HepG2 (cell line): ENCODE measurements around the gene MAT2A. TPM values are rescaled to one million over a fixed set of nuclear protein-coding genes. Genes with fewer than 3 reads are reported as not detected.

Source experiments
- DMAP1 ChIP-seq: IDR thresholded peaks from 2 replicates; pipeline ENCODE4 v1.6.1; 2016
- GABPA ChIP-seq, 2 experiments: IDR thresholded peaks; 2 replicates each; pipeline ENCODE4 v1.6.1; 2011 to 2016; ENCODE audit warnings: low read depth in 2 of 2, low read length in 1 of 2, missing biosample characterization in 1 of 2, missing genetic modification characterization in 1 of 2
- HNRNPH1 ChIP-seq: fragments of 200-400 bp; formaldehyde crosslinking; optimal IDR thresholded peaks from 2 replicates; pipeline ENCODE3; 2017; ENCODE audit warnings: mild to moderate bottlenecking, low read depth, low read length
- HOXA5 ChIP-seq: sonication (generic); formaldehyde crosslinking; IDR thresholded peaks from 2 replicates; pipeline ENCODE4 v1.4.0; 2020; ENCODE audit warnings: missing genetic modification reagents
- IRF2 ChIP-seq: IDR thresholded peaks from 2 replicates; pipeline ENCODE4 v1.6.1; 2018; ENCODE audit warnings: missing genetic modification reagents, missing compliant biosample characterization
- MTF1 ChIP-seq: sonication (generic); formaldehyde crosslinking; IDR thresholded peaks from 2 replicates; pipeline ENCODE4 v1.5.0; 2020; ENCODE audit warnings: missing genetic modification reagents
- NCOA5 ChIP-seq: sonication (generic); formaldehyde crosslinking; IDR thresholded peaks from 2 replicates; pipeline ENCODE4 v1.4.0; 2020; ENCODE audit warnings: missing genetic modification reagents
- RBFOX2 ChIP-seq: fragments of 200-400 bp; formaldehyde crosslinking; IDR thresholded peaks from 2 replicates; pipeline ENCODE4 v1.6.1; 2017; ENCODE audit warnings: low read depth, mild to moderate bottlenecking, low read length
- SKI ChIP-seq: fragments of 450-650 bp; IDR thresholded peaks from one replicate; pipeline ENCODE4 v1.6.1; 2018; ENCODE audit warnings: mild to moderate bottlenecking; ENCODE audit not compliant: partially characterized antibody
- THAP11 ChIP-seq: IDR thresholded peaks from 2 replicates; pipeline ENCODE4 v1.6.1; 2016; ENCODE audit warnings: missing biosample characterization, missing genetic modification reagents
- TMF1 ChIP-seq: sonication (generic); formaldehyde crosslinking; IDR thresholded peaks from 2 replicates; pipeline ENCODE4 v1.8.1; 2022; ENCODE audit warnings: low read depth, missing genetic modification reagents
- TRIM24 ChIP-seq: sonication (generic); formaldehyde crosslinking; IDR thresholded peaks from 2 replicates; pipeline ENCODE4 v1.8.0; 2022; ENCODE audit warnings: mild to moderate bottlenecking, missing genetic modification reagents
- XRCC5 ChIP-seq: fragments of 200-400 bp; formaldehyde crosslinking; optimal IDR thresholded peaks from 2 replicates; pipeline ENCODE3; 2017; ENCODE audit warnings: mild to moderate bottlenecking, low read length
- ZNF292 ChIP-seq: sonication (generic); formaldehyde crosslinking; IDR thresholded peaks from 2 replicates; pipeline ENCODE4 v1.8.1; 2022; ENCODE audit warnings: mild to moderate bottlenecking, low read depth, missing genetic modification reagents, borderline replicate concordance
- ZNF33B ChIP-seq: sonication (generic); formaldehyde crosslinking; IDR thresholded peaks from 2 replicates; pipeline ENCODE4 v1.5.1; 2020; ENCODE audit warnings: mild to moderate bottlenecking, missing genetic modification reagents
- ZNF644 ChIP-seq: IDR thresholded peaks from 2 replicates; pipeline ENCODE4 v1.6.1; 2016; ENCODE audit warnings: low read depth
- ZNF672 ChIP-seq: sonication (generic); formaldehyde crosslinking; IDR thresholded peaks from 2 replicates; pipeline ENCODE4 v1.8.1; 2022; ENCODE audit warnings: missing genetic modification reagents
- ZNF761 ChIP-seq: sonication (generic); formaldehyde crosslinking; conservative IDR thresholded peaks from 2 replicates; pipeline ENCODE4 v1.4.0; 2020; ENCODE audit warnings: mild to moderate bottlenecking, missing genetic modification reagents
- ZNF792 ChIP-seq: IDR thresholded peaks from 2 replicates; pipeline ENCODE4 v1.6.1; 2016
- ZSCAN20 ChIP-seq: sonication (generic); formaldehyde crosslinking; IDR thresholded peaks from 2 replicates; pipeline ENCODE4 v1.4.0; 2020; ENCODE audit warnings: missing genetic modification reagents, mild to moderate bottlenecking, borderline replicate concordance
- polyA plus RNA-seq, 8 experiments: library from polyadenylated mRNA; depleted of rRNA in 3 of 8; stranded (reverse) in 7 of 8; unstranded in 1 of 8; fragments of >200 nt; fragmentation: Illumina TruSeq in 4 of 8; extraction: Trizol in 4 of 8; gene quantifications; 2 replicates each; pipeline versions ENCODE4 v1.2.1 to v1.2.3, GENCODE V29; 2011 to 2016; ENCODE audit warnings: low read depth in 4 of 8, missing spikeins in 1 of 8, mixed read lengths in 1 of 8; ENCODE audit not compliant: insufficient read depth in 1 of 8
- total RNA-seq, 5 experiments: library from RNA; depleted of rRNA; stranded (reverse); fragments of >200 nt; fragmentation: Illumina TruSeq; extraction: Trizol; gene quantifications; 2 replicates each; pipeline ENCODE4 v1.2.3, GENCODE V29; 2016; ENCODE audit warnings: low read depth in 1 of 5
- TF ChIP-seq, protein P1 (sequence below): sonication (generic); formaldehyde crosslinking; conservative IDR thresholded peaks from 2 replicates; pipeline ENCODE4 v1.8.1; 2023; ENCODE audit warnings: missing genetic modification reagents
- TF ChIP-seq, protein P2 (sequence below): sonication (generic); formaldehyde crosslinking; IDR thresholded peaks from 2 replicates; pipeline ENCODE4 v1.4.0; 2020; ENCODE audit warnings: mild to moderate bottlenecking, missing genetic modification reagents
- TF ChIP-seq, protein P3 (sequence below): sonication (generic); formaldehyde crosslinking; IDR thresholded peaks from 2 replicates; pipeline ENCODE4 v1.5.1; 2020; ENCODE audit warnings: mild to moderate bottlenecking, missing genetic modification reagents
- TF ChIP-seq, protein P4 (sequence below), 2 experiments: sonication (generic) in 1 of 2; formaldehyde crosslinking in 1 of 2; IDR thresholded peaks; 2 replicates each; pipeline versions ENCODE4 v1.4.0 to v1.6.1; 2018 to 2020; ENCODE audit warnings: missing genetic modification reagents in 2 of 2, borderline replicate concordance in 1 of 2, low read depth in 1 of 2, mild to moderate bottlenecking in 1 of 2, missing biosample characterization in 1 of 2

Gene MAT2A
- total and polyA plus RNA-seq, 2 of the 13 experiments (the other 11 are each of a cell fraction or from before 2014, with no cell fraction given), result 155 to 331 TPM

GRCh38 chr2:85551698-85552678 lies 13.0 kb downstream of the MAT2A start (continued):
- TF ChIP-seq TRIM24, result no peak
- no peak for TF ChIP-seq TMF1 (CRISPR knock-in tag)
- no peak; the same call in 1 of the 2 replicates for TF ChIP-seq ZNF33B (CRISPR knock-in tag)
- TF ChIP-seq, protein P1, sequence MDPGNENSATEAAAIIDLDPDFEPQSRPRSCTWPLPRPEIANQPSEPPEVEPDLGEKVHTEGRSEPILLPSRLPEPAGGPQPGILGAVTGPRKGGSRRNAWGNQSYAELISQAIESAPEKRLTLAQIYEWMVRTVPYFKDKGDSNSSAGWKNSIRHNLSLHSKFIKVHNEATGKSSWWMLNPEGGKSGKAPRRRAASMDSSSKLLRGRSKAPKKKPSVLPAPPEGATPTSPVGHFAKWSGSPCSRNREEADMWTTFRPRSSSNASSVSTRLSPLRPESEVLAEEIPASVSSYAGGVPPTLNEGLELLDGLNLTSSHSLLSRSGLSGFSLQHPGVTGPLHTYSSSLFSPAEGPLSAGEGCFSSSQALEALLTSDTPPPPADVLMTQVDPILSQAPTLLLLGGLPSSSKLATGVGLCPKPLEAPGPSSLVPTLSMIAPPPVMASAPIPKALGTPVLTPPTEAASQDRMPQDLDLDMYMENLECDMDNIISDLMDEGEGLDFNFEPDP, result no peak
- TF ChIP-seq, protein P2, sequence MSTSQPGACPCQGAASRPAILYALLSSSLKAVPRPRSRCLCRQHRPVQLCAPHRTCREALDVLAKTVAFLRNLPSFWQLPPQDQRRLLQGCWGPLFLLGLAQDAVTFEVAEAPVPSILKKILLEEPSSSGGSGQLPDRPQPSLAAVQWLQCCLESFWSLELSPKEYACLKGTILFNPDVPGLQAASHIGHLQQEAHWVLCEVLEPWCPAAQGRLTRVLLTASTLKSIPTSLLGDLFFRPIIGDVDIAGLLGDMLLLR (CRISPR knock-in tag), result no peak
- no peak for TF ChIP-seq GABPA (IDR thresholded peaks at IDR 0.05; ENCODE audit: low read depth, low read length)
- no peak for TF ChIP-seq GABPA (CRISPR knock-in tag; IDR thresholded peaks at IDR 0.05; ENCODE audit: low read depth)
- peak; percentile 56; the same call in 1 of the 2 replicates for TF ChIP-seq ZNF792 (CRISPR knock-in tag)
- TF ChIP-seq HOXA5 (CRISPR knock-in tag), result no peak
- TF ChIP-seq IRF2 (CRISPR knock-in tag), result no peak
- TF ChIP-seq XRCC5, result peak; percentile 83
- TF ChIP-seq SKI, result no peak
- TF ChIP-seq, protein P3, sequence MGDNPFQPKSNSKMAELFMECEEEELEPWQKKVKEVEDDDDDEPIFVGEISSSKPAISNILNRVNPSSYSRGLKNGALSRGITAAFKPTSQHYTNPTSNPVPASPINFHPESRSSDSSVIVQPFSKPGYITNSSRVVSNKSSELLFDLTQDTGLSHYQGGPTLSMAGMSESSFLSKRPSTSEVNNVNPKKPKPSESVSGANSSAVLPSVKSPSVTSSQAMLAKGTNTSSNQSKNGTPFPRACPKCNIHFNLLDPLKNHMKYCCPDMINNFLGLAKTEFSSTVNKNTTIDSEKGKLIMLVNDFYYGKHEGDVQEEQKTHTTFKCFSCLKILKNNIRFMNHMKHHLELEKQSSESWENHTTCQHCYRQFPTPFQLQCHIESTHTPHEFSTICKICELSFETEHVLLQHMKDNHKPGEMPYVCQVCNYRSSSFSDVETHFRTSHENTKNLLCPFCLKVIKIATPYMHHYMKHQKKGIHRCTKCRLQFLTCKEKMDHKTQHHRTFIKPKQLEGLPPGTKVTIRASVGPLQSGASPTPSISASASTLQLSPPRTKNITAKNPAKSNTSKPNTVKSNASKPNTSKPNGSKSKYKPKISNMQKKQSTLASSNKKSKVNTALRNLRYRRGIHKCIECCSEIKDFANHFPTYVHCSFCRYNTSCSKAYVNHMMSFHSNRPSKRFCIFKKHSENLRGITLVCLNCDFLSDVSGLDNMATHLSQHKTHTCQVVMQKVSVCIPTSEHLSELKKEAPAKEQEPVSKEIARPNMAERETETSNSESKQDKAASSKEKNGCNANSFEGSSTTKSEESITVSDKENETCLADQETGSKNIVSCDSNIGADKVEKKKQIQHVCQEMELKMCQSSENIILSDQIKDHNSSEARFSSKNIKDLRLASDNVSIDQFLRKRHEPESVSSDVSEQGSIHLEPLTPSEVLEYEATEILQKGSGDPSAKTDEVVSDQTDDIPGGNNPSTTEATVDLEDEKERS (CRISPR knock-in tag), result no peak
- no peak for TF ChIP-seq HNRNPH1
- 0 out of 2 replicates have a peak, but pooled peaks have one; percentile 30 for TF ChIP-seq RBFOX2
- TF ChIP-seq, protein P4, sequence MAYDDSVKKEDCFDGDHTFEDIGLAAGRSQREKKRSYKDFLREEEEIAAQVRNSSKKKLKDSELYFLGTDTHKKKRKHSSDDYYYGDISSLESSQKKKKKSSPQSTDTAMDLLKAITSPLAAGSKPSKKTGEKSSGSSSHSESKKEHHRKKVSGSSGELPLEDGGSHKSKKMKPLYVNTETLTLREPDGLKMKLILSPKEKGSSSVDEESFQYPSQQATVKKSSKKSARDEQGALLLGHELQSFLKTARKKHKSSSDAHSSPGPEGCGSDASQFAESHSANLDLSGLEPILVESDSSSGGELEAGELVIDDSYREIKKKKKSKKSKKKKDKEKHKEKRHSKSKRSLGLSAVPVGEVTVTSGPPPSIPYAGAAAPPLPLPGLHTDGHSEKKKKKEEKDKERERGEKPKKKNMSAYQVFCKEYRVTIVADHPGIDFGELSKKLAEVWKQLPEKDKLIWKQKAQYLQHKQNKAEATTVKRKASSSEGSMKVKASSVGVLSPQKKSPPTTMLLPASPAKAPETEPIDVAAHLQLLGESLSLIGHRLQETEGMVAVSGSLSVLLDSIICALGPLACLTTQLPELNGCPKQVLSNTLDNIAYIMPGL (CRISPR knock-in tag; IDR thresholded peaks at IDR 0.05; ENCODE audit: borderline replicate concordance in 1 of 2, low read depth in 1 of 2), result peak; percentile 24 to 58; a peak in 2 of 4 replicates
- TF ChIP-seq DMAP1, result no peak
- TF ChIP-seq ZNF292 (CRISPR knock-in tag), result no peak
- no peak for TF ChIP-seq NCOA5 (CRISPR knock-in tag)
- TF ChIP-seq MTF1 (CRISPR knock-in tag), result no peak
- no peak for TF ChIP-seq ZNF672
- peak; percentile 78 for TF ChIP-seq THAP11 (CRISPR knock-in tag)
- no peak for TF ChIP-seq ZNF761 (CRISPR knock-in tag)
- TF ChIP-seq ZSCAN20 (CRISPR knock-in tag), result no peak
- TF ChIP-seq ZNF644, result no peak
